Smooth muscle cell (in vitro differentiated cells): ENCODE data around the gene ADGRL3. TPM values are rescaled to one million over a fixed set of nuclear protein-coding genes. Genes with fewer than 3 reads are reported as not detected.

Source experiments
- DNase-seq: peaks from one replicate; lab custom pipeline; 2025; ENCODE audit not compliant: unreplicated experiment; lab: John Stamatoyannopoulos, UW
- H2AFZ ChIP-seq: fragments of 200-600 bp; sonication (generic); 2 replicates; pipeline ENCODE4 v1.6.0; 2016; ENCODE audit warnings: antibody characterized with exemption, low read depth, mild to moderate bottlenecking
- H3F3A ChIP-seq: fragments of 200-600 bp; sonication (generic); 2 replicates; pipeline ENCODE4 v1.6.0; 2017; ENCODE audit warnings: antibody characterized with exemption, low read depth
- H3K27ac ChIP-seq: fragments of 200-600 bp; sonication (generic); 2 replicates; pipeline ENCODE4 v1.5.1; 2016; ENCODE audit warnings: low read depth, mild to moderate bottlenecking
- H3K27me3 ChIP-seq: fragments of 200-600 bp; sonication (generic); 2 replicates; pipeline ENCODE4 v1.6.1; 2016; ENCODE audit warnings: low read depth, mild to moderate bottlenecking
- H3K36me3 ChIP-seq: fragments of 200-600 bp; sonication (generic); 2 replicates; pipeline ENCODE4 v1.5.1; 2016; ENCODE audit warnings: low read depth
- H3K4me1 ChIP-seq: fragments of 200-600 bp; sonication (generic); 2 replicates; pipeline ENCODE4 v1.5.1; 2016; ENCODE audit warnings: low read depth
- H3K4me2 ChIP-seq: fragments of 200-600 bp; sonication (generic); 2 replicates; pipeline ENCODE4 v1.6.0; 2016; ENCODE audit warnings: mild to moderate bottlenecking
- H3K4me3 ChIP-seq: fragments of 200-600 bp; sonication (generic); 2 replicates; pipeline ENCODE4 v1.5.1; 2016; ENCODE audit warnings: mild to moderate bottlenecking
- H3K79me2 ChIP-seq: fragments of 200-600 bp; sonication (generic); 2 replicates; pipeline ENCODE4 v1.6.0; 2016; ENCODE audit warnings: low read depth, mild to moderate bottlenecking
- H3K9ac ChIP-seq: fragments of 200-600 bp; sonication (generic); 2 replicates; pipeline ENCODE4 v1.6.0; 2016; ENCODE audit warnings: low read depth
- H3K9me3 ChIP-seq: fragments of 200-600 bp; sonication (generic); replicated peaks from 2 replicates; pipeline ENCODE4 v1.5.1; 2016; ENCODE audit warnings: low read depth
- H4K20me1 ChIP-seq: fragments of 200-600 bp; sonication (generic); 2 replicates; pipeline ENCODE4 v1.6.0; 2016; ENCODE audit warnings: low read depth
- CTCF ChIP-seq: fragments of 200-600 bp; sonication (generic); IDR thresholded peaks from 2 replicates; pipeline ENCODE4 v1.5.1; 2017; ENCODE audit warnings: borderline replicate concordance, mild to moderate bottlenecking, antibody characterized with exemption; ENCODE audit not compliant: insufficient read depth, poor library complexity, severe bottlenecking
- WGBS: methylation state at CpG from one replicate; pipeline ENCODE4 v1.1.7; 2016; ENCODE audit warnings: low lambda C conversion rate; 5-methylcytosine and 5-hydroxymethylcytosine counted together
- polyA plus RNA-seq: library from polyadenylated mRNA; unstranded; fragments of >200 nt; fragmentation: Nextera tagmentation; extraction: Ambion mirVana; gene quantifications from 2 replicates; pipeline ENCODE4 v1.2.1, GENCODE V29; 2016
- total RNA-seq: library from RNA; depleted of rRNA; stranded (reverse); fragments of >200 nt; gene quantifications from 2 replicates; pipeline ENCODE4 v1.2.3, GENCODE V29; 2014

ADGRL3 gene
- total and polyA plus RNA-seq, 2 experiments from 2014 or later = 2.4 to 9.5 TPM

- no peak overlapping the region for H3K9ac ChIP-seq
- H3F3A ChIP-seq = no peaks in the 10 kb centered on the region
- no peak for TF ChIP-seq CTCF
- no peak for DNase-seq
- H3K9me3 ChIP-seq = no peaks in the 10 kb centered on the region
- H4K20me1 ChIP-seq = no peaks in the 10 kb centered on the region
- H3K4me2 ChIP-seq = no peak overlapping the region
- no peak overlapping the region for H2AFZ ChIP-seq
- H3K27me3 ChIP-seq = no peaks in the 10 kb centered on the region
- H3K36me3 ChIP-seq = no peaks in the 10 kb centered on the region
- WGBS = 88% methylated on average over 3 of the region's 3 CpGs
- H3K4me3 ChIP-seq = no peak overlapping the region
- H3K79me2 ChIP-seq = no peaks in the 10 kb centered on the region
- H3K27ac ChIP-seq = no peak overlapping the region
- peaks cover 23% of the 10 kb centered on the region for H3K4me1 ChIP-seq
Observed at GRCh38 chr4:61335241-61335763, 135.2 kb downstream of the ADGRL3 start.

GRCh38 chr4:61336488-61336887, 136.4 kb downstream of the ADGRL3 start:
- TF ChIP-seq CTCF = no peak
- Histone ChIP-seq H3K27me3 (no peaks in the 10 kb centered on the region), H3K4me1 (peaks cover 23% of the 10 kb centered on the region), H3F3A (no peaks in the 10 kb centered on the region), H3K27ac (no peak overlapping the region), H3K36me3 (no peaks in the 10 kb centered on the region), H3K9ac (no peak overlapping the region), H3K79me2 (no peaks in the 10 kb centered on the region), H3K4me3 (no peak overlapping the region), H3K9me3 (no peaks in the 10 kb centered on the region), H3K4me2 (no peak overlapping the region), H2AFZ (no peak overlapping the region), H4K20me1 (no peaks in the 10 kb centered on the region)
- 50% methylated on average over 5 of the region's 5 CpGs for WGBS
- DNase-seq = no peak

- Histone ChIP-seq H3K27me3 (no peaks in the 10 kb centered on the region), H3K4me1 (peaks cover 23% of the 10 kb centered on the region)
Observed at GRCh38 chr4:61336916-61337315, 136.8 kb downstream of the ADGRL3 start.

More at GRCh38 chr4:61336916-61337315, 136.8 kb downstream of the ADGRL3 start:
- no peak overlapping the region for H2AFZ ChIP-seq
- H3K27ac ChIP-seq = no peak overlapping the region
- no peaks in the 10 kb centered on the region for H3F3A ChIP-seq
- H4K20me1 ChIP-seq = no peaks in the 10 kb centered on the region
- H3K4me3 ChIP-seq = no peak overlapping the region
- H3K36me3 ChIP-seq = no peaks in the 10 kb centered on the region
- WGBS = 68% methylated on average over 1 of the region's 1 CpG
- H3K4me2 ChIP-seq = no peak overlapping the region
- no peak overlapping the region for H3K9ac ChIP-seq
- DNase-seq = no peak
- H3K79me2 ChIP-seq = no peaks in the 10 kb centered on the region
- no peaks in the 10 kb centered on the region for H3K9me3 ChIP-seq
- TF ChIP-seq CTCF = no peak
